WTC11 (cell line): ENCODE data around the gene MORN1. TPM values are rescaled to one million over a fixed set of nuclear protein-coding genes. Genes with fewer than 3 reads are reported as not detected.
A peak's percentile ranks its signal among the peaks of the same experiment; 100 is the strongest.

Experiments
- ATAC-seq: fragments of 200-7000 bp; cut with Tn5 transposase; 2 replicates; pipeline ENCODE4 v1.10.0; 2021; ENCODE audit warnings: mild to moderate bottlenecking, moderate library complexity
- CTCF ChIA-PET: fragments of 300-600 bp; sonication (Branson Sonifier 250); formaldehyde crosslinking; loops from one replicate; lab custom pipeline; 2021; ENCODE audit warnings: antibody characterized with exemption; lab: Charles Lee
- POLR2A ChIA-PET: fragments of 350-600 bp; sonication (Branson Sonifier 250); formaldehyde crosslinking; loops from one replicate; lab custom pipeline; 2021; ENCODE audit warnings: antibody characterized with exemption; lab: Charles Lee
- DNase-seq: peaks from one replicate; pipeline ENCODE4 v3.0.0; 2021; ENCODE audit warnings: low spot score
- H3K27ac Mint-ChIP-seq: 2 replicates; pipeline ENCODE4 v1.8.0; 2021; ENCODE audit warnings: mixed read lengths
- H3K27me3 Mint-ChIP-seq: 2 replicates; pipeline ENCODE4 v1.8.0; 2021; ENCODE audit warnings: low read depth, mild to moderate bottlenecking, moderate library complexity, mixed read lengths
- H3K36me3 Mint-ChIP-seq: 2 replicates; pipeline ENCODE4 v1.8.0; 2021; ENCODE audit warnings: mixed read lengths
- H3K4me1 Mint-ChIP-seq: 2 replicates; pipeline ENCODE4 v1.8.0; 2022; ENCODE audit warnings: mixed read lengths
- H3K4me3 Mint-ChIP-seq: 2 replicates; pipeline ENCODE4 v1.8.0; 2021; ENCODE audit warnings: mild to moderate bottlenecking, moderate library complexity, mixed read lengths
- H3K9me3 Mint-ChIP-seq: 2 replicates; pipeline ENCODE4 v1.8.0; 2021; ENCODE audit warnings: mixed read lengths
- GABPB1 ChIP-seq: sonication (generic); formaldehyde crosslinking; IDR thresholded peaks from 2 replicates; pipeline ENCODE4 v1.8.1; 2023; ENCODE audit warnings: mild to moderate bottlenecking, missing genetic modification reagents
- GTF2I ChIP-seq: fragments of 250-450 bp; sonication (Bioruptor Pico); conservative IDR thresholded peaks from 2 replicates; pipeline ENCODE4 v1.4.0; 2021; ENCODE audit warnings: mild to moderate bottlenecking
- NFATC4 ChIP-seq: fragments of 250-450 bp; sonication (Bioruptor Pico); IDR thresholded peaks from 2 replicates; pipeline ENCODE4 v1.9.0; 2021; ENCODE audit warnings: mild to moderate bottlenecking
- NFE2L1 ChIP-seq: sonication (generic); formaldehyde crosslinking; IDR thresholded peaks from 2 replicates; pipeline ENCODE4 v1.8.1; 2023; ENCODE audit warnings: missing genetic modification reagents
- RELA ChIP-seq: sonication (generic); formaldehyde crosslinking; IDR thresholded peaks from 2 replicates; pipeline ENCODE4 v1.8.1; 2022; ENCODE audit warnings: missing genetic modification reagents, mild to moderate bottlenecking, borderline replicate concordance
- RORB ChIP-seq: fragments of 250-450 bp; sonication (Bioruptor Pico); IDR thresholded peaks from 2 replicates; pipeline ENCODE4 v1.9.0; 2021; ENCODE audit warnings: mild to moderate bottlenecking
- SOX15 ChIP-seq: fragments of 250-450 bp; sonication (Bioruptor Pico); IDR thresholded peaks from 2 replicates; pipeline ENCODE4 v1.9.0; 2021; ENCODE audit warnings: mild to moderate bottlenecking
- TP53 ChIP-seq: sonication (generic); formaldehyde crosslinking; IDR thresholded peaks from 2 replicates; pipeline ENCODE4 v1.8.1; 2023; ENCODE audit warnings: mild to moderate bottlenecking, missing genetic modification reagents
- ZNF263 ChIP-seq: sonication (generic); formaldehyde crosslinking; IDR thresholded peaks from 2 replicates; pipeline ENCODE4 v1.8.1; 2022; ENCODE audit warnings: low read depth, mild to moderate bottlenecking, moderate library complexity, missing genetic modification reagents
- ZNF671 ChIP-seq: fragments of 250-450 bp; sonication (Bioruptor Pico); IDR thresholded peaks from 2 replicates; pipeline ENCODE4 v1.8.0; 2021; ENCODE audit warnings: mild to moderate bottlenecking
- total RNA-seq: library from RNA; stranded (reverse); gene quantifications from 3 replicates; pipeline ENCODE4 v1.2.3, GENCODE V29; 2021
- TF ChIP-seq, protein P1 (sequence below): fragments of 250-450 bp; sonication (Bioruptor Pico); IDR thresholded peaks from 2 replicates; pipeline ENCODE4 v2.1.2; 2022; ENCODE audit warnings: mild to moderate bottlenecking, moderate library complexity
- TF ChIP-seq, protein P2 (sequence below): sonication (generic); formaldehyde crosslinking; conservative IDR thresholded peaks from 2 replicates; pipeline ENCODE4 v1.8.1; 2022; ENCODE audit warnings: mild to moderate bottlenecking, missing genetic modification reagents
- TF ChIP-seq, protein P3 (sequence below): sonication (generic); formaldehyde crosslinking; IDR thresholded peaks from 2 replicates; pipeline ENCODE4 v1.8.1; 2023; ENCODE audit warnings: mild to moderate bottlenecking, missing genetic modification reagents
- TF ChIP-seq, protein P4 (sequence below): sonication (generic); formaldehyde crosslinking; IDR thresholded peaks from 2 replicates; pipeline ENCODE4 v1.8.1; 2023; ENCODE audit warnings: mild to moderate bottlenecking, missing genetic modification reagents, moderate library complexity
- TF ChIP-seq, protein P5 (sequence below): sonication (generic); formaldehyde crosslinking; conservative IDR thresholded peaks from 2 replicates; pipeline ENCODE4 v1.8.1; 2023; ENCODE audit warnings: mild to moderate bottlenecking, low read depth, missing genetic modification reagents, moderate library complexity
- TF ChIP-seq, protein P6 (sequence below): sonication (generic); formaldehyde crosslinking; IDR thresholded peaks from 2 replicates; pipeline ENCODE4 v1.8.1; 2022; ENCODE audit warnings: missing genetic modification reagents, borderline replicate concordance
- TF ChIP-seq, protein P7 (sequence below): sonication (generic); formaldehyde crosslinking; IDR thresholded peaks from 2 replicates; pipeline ENCODE4 v1.8.0; 2023; ENCODE audit warnings: mild to moderate bottlenecking, missing genetic modification reagents

Gene MORN1
- total RNA-seq, 1 experiment from 2014 or later, result 14.5 TPM

DNA sequence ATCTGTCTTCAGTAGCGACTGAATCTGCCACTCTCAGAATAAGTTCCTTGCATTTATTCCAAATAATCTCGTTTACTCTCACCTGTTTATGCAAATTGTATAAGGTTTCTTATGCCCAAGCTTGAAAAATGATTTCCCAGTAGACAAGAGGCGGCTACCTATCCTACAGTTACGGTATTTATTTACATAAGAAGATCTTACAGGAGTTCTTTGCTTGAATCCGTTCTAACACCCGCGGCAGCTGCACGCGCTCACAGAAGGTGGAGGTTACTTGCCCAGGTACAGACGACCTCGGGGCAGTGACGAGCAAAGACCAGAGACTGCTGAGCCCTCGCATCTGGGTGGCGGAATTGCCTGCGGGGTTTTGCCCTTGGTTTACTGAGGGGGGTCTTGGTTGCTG is 83.4 kb downstream of the MORN1 start:
- no peak for ATAC-seq
- H3K27me3 Mint-ChIP-seq, result no peaks in the 10 kb centered on the region
- no peak for DNase-seq
- no peak for TF ChIP-seq ZNF263 (CRISPR knock-in tag)
- TF ChIP-seq, protein P1, sequence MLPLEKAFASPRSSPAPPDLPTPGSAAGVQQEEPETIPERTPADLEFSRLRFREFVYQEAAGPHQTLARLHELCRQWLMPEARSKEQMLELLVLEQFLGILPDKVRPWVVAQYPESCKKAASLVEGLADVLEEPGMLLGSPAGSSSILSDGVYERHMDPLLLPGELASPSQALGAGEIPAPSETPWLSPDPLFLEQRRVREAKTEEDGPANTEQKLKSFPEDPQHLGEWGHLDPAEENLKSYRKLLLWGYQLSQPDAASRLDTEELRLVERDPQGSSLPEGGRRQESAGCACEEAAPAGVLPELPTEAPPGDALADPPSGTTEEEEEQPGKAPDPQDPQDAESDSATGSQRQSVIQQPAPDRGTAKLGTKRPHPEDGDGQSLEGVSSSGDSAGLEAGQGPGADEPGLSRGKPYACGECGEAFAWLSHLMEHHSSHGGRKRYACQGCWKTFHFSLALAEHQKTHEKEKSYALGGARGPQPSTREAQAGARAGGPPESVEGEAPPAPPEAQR (CRISPR knock-in tag), result no peak
- TF ChIP-seq TP53 (CRISPR knock-in tag), result no peak
- no peak for TF ChIP-seq GABPB1 (CRISPR knock-in tag)
- TF ChIP-seq ZNF671 (CRISPR knock-in tag), result no peak
- TF ChIP-seq NFATC4 (CRISPR knock-in tag), result no peak
- TF ChIP-seq, protein P2, sequence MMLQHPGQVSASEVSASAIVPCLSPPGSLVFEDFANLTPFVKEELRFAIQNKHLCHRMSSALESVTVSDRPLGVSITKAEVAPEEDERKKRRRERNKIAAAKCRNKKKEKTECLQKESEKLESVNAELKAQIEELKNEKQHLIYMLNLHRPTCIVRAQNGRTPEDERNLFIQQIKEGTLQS, result no peak
- no peak for TF ChIP-seq NFE2L1 (CRISPR knock-in tag)
- no peak for TF ChIP-seq GTF2I (CRISPR knock-in tag)
- no peak for TF ChIP-seq SOX15 (CRISPR knock-in tag)
- no peak for TF ChIP-seq RORB (CRISPR knock-in tag)
- TF ChIP-seq, protein P3, sequence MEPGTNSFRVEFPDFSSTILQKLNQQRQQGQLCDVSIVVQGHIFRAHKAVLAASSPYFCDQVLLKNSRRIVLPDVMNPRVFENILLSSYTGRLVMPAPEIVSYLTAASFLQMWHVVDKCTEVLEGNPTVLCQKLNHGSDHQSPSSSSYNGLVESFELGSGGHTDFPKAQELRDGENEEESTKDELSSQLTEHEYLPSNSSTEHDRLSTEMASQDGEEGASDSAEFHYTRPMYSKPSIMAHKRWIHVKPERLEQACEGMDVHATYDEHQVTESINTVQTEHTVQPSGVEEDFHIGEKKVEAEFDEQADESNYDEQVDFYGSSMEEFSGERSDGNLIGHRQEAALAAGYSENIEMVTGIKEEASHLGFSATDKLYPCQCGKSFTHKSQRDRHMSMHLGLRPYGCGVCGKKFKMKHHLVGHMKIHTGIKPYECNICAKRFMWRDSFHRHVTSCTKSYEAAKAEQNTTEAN (CRISPR knock-in tag), result no peak
- TF ChIP-seq, protein P4, sequence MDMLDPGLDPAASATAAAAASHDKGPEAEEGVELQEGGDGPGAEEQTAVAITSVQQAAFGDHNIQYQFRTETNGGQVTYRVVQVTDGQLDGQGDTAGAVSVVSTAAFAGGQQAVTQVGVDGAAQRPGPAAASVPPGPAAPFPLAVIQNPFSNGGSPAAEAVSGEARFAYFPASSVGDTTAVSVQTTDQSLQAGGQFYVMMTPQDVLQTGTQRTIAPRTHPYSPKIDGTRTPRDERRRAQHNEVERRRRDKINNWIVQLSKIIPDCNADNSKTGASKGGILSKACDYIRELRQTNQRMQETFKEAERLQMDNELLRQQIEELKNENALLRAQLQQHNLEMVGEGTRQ, result no peak
- TF ChIP-seq, protein P5, sequence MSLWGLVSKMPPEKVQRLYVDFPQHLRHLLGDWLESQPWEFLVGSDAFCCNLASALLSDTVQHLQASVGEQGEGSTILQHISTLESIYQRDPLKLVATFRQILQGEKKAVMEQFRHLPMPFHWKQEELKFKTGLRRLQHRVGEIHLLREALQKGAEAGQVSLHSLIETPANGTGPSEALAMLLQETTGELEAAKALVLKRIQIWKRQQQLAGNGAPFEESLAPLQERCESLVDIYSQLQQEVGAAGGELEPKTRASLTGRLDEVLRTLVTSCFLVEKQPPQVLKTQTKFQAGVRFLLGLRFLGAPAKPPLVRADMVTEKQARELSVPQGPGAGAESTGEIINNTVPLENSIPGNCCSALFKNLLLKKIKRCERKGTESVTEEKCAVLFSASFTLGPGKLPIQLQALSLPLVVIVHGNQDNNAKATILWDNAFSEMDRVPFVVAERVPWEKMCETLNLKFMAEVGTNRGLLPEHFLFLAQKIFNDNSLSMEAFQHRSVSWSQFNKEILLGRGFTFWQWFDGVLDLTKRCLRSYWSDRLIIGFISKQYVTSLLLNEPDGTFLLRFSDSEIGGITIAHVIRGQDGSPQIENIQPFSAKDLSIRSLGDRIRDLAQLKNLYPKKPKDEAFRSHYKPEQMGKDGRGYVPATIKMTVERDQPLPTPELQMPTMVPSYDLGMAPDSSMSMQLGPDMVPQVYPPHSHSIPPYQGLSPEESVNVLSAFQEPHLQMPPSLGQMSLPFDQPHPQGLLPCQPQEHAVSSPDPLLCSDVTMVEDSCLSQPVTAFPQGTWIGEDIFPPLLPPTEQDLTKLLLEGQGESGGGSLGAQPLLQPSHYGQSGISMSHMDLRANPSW (CRISPR knock-in tag), result no peak
- TF ChIP-seq RELA (CRISPR knock-in tag), result no peak
- TF ChIP-seq, protein P6, sequence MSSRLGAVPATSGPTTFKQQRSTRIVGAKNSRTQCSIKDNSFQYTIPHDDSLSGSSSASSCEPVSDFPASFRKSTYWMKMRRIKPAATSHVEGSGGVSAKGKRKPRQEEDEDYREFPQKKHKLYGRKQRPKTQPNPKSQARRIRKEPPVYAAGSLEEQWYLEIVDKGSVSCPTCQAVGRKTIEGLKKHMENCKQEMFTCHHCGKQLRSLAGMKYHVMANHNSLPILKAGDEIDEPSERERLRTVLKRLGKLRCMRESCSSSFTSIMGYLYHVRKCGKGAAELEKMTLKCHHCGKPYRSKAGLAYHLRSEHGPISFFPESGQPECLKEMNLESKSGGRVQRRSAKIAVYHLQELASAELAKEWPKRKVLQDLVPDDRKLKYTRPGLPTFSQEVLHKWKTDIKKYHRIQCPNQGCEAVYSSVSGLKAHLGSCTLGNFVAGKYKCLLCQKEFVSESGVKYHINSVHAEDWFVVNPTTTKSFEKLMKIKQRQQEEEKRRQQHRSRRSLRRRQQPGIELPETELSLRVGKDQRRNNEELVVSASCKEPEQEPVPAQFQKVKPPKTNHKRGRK (CRISPR knock-in tag), result no peak
- TF ChIP-seq, protein P7, sequence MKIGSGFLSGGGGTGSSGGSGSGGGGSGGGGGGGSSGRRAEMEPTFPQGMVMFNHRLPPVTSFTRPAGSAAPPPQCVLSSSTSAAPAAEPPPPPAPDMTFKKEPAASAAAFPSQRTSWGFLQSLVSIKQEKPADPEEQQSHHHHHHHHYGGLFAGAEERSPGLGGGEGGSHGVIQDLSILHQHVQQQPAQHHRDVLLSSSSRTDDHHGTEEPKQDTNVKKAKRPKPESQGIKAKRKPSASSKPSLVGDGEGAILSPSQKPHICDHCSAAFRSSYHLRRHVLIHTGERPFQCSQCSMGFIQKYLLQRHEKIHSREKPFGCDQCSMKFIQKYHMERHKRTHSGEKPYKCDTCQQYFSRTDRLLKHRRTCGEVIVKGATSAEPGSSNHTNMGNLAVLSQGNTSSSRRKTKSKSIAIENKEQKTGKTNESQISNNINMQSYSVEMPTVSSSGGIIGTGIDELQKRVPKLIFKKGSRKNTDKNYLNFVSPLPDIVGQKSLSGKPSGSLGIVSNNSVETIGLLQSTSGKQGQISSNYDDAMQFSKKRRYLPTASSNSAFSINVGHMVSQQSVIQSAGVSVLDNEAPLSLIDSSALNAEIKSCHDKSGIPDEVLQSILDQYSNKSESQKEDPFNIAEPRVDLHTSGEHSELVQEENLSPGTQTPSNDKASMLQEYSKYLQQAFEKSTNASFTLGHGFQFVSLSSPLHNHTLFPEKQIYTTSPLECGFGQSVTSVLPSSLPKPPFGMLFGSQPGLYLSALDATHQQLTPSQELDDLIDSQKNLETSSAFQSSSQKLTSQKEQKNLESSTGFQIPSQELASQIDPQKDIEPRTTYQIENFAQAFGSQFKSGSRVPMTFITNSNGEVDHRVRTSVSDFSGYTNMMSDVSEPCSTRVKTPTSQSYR, result no peak
- no peak overlapping the region for H3K4me3 Mint-ChIP-seq
- peaks cover 23% of the 10 kb centered on the region for H3K36me3 Mint-ChIP-seq
- ChIA-PET POLR2A (no interaction called here), CTCF (interaction anchor here (1.0 kb wide), 1 partner anchor 133 kb away, joined by 3 read pairs; no protein-coding TSS in a partner anchor)
- H3K9me3 Mint-ChIP-seq, result no peaks in the 10 kb centered on the region
- H3K27ac Mint-ChIP-seq, result peak overlapping the region; percentile 55
- peaks cover 7% of the 10 kb centered on the region; the same call in 1 of the 2 replicates for H3K4me1 Mint-ChIP-seq
